HCT116 (cell line): ENCODE measurements around the gene TYK2. TPM values are rescaled to one million over a fixed set of nuclear protein-coding genes. Genes with fewer than 3 reads are reported as not detected.

Source experiments
- ATAC-seq: fragments of 200-7000 bp; cut with Tn5 transposase; 2 replicates; pipeline ENCODE4 v1.9.1; 2020; ENCODE audit warnings: mild to moderate bottlenecking, moderate library complexity
- BruUV-seq: library from RNA; stranded (reverse); fragments of 400-500 nt; replicated peaks from 2 replicates; lab custom pipeline; 2021; lab: Mats Ljungman, UMichigan
- CTCF ChIA-PET: fragments of 300-600 bp; sonication (Branson Sonifier 250); formaldehyde crosslinking; loops from one replicate; lab custom pipeline; 2021; ENCODE audit warnings: antibody characterized with exemption; lab: Charles Lee
- POLR2A ChIA-PET: fragments of 300-600, 350-600 bp; sonication (Branson Sonifier 250); formaldehyde crosslinking; loops from one replicate; lab custom pipeline; 2021; ENCODE audit warnings: antibody characterized with exemption; lab: Charles Lee
- RAD21 ChIA-PET, 2 experiments: fragments of 300-600 bp; sonication (Branson Sonifier 250); formaldehyde crosslinking; loops; one replicate each; lab custom pipeline; 2023; ENCODE audit warnings: low total read pairs in 2 of 2; ENCODE audit not compliant: uncharacterized antibody in 2 of 2, unreplicated experiment in 2 of 2, low non-redundant PET in 1 of 2; lab: Charles Lee
- DNase-seq: peaks from one replicate; pipeline ENCODE4 v3.0.0-alpha.2; 2010; ENCODE audit warnings: low read depth, low spot score
- H2AFZ ChIP-seq: fragments of 200-600 bp; shearing (Covaris generic), sonication (generic); 2 replicates; pipeline ENCODE4 v1.6.1; 2017; ENCODE audit warnings: low read depth, mixed run types, mixed read lengths, antibody characterized with exemption, low read length; ENCODE audit not compliant: poor library complexity, severe bottlenecking
- H3K27ac ChIP-seq: 2 replicates; pipeline ENCODE4 v1.5.1; 2012; ENCODE audit warnings: low read depth, low read length
- H3K27me3 ChIP-seq: fragments of 200-600 bp; sonication (generic); 2 replicates; pipeline ENCODE4 v1.6.1; 2016; ENCODE audit warnings: mixed run types, low read length, mixed read lengths; ENCODE audit not compliant: insufficient read depth
- H3K36me3 ChIP-seq, 2 experiments: fragments of 200-500 bp in 1 of 2; fragments of 200-600 bp in 1 of 2; sonication (Bioruptor generic) in 1 of 2; sonication (generic) in 1 of 2; 2 replicates each; pipeline versions ENCODE4 v1.5.1 to v1.6.1; 2014 to 2016; ENCODE audit warnings: low read length in 2 of 2, inconsistent platforms in 1 of 2, mixed read lengths in 1 of 2, mixed run types in 1 of 2; ENCODE audit not compliant: insufficient read depth in 2 of 2, control insufficient read depth in 1 of 2
- H3K4me1 ChIP-seq, 2 experiments: fragments of 200-600 bp in 1 of 2; sonication (generic) in 1 of 2; 2 replicates each; pipeline versions ENCODE4 v1.5.1 to v1.6.1; 2012 to 2017; ENCODE audit warnings: low read length in 2 of 2, inconsistent platforms in 1 of 2, mild to moderate bottlenecking in 1 of 2, mixed read lengths in 1 of 2, mixed run types in 1 of 2, moderate library complexity in 1 of 2; ENCODE audit not compliant: insufficient read depth in 2 of 2, control insufficient read depth in 1 of 2
- H3K4me2 ChIP-seq: fragments of 200-600 bp; sonication (generic); 2 replicates; pipeline ENCODE4 v1.6.1; 2017; ENCODE audit warnings: mixed run types, low read length, mixed read lengths
- H3K4me3 ChIP-seq, 2 experiments: fragments of 200-600 bp in 1 of 2; sonication (generic) in 1 of 2; replicated peaks in 1 of 2; 2 replicates each; pipeline ENCODE4 v1.5.1; 2011 to 2016; ENCODE audit warnings: low read length in 2 of 2, control low read depth in 1 of 2, low read depth in 1 of 2, mild to moderate bottlenecking in 1 of 2, mixed read lengths in 1 of 2, mixed run types in 1 of 2
- H3K79me2 ChIP-seq: fragments of 200-600 bp; sonication (generic); 2 replicates; pipeline ENCODE4 v1.6.1; 2017; ENCODE audit warnings: mild to moderate bottlenecking, mixed run types, low read length, moderate library complexity, mixed read lengths; ENCODE audit not compliant: insufficient read depth
- H3K9ac ChIP-seq: fragments of 200-600 bp; sonication (generic); 2 replicates; pipeline ENCODE4 v1.6.1; 2016; ENCODE audit warnings: low read length, mixed read lengths
- H3K9me2 ChIP-seq: fragments of 200-600 bp; sonication (generic), shearing (Covaris generic); 2 replicates; pipeline ENCODE4 v1.6.1; 2017; ENCODE audit warnings: mixed run types, mild to moderate bottlenecking, moderate library complexity; ENCODE audit not compliant: insufficient read depth
- H3K9me3 ChIP-seq, 2 experiments: fragments of 200-500 bp in 1 of 2; fragments of 200-600 bp in 1 of 2; sonication (Bioruptor generic) in 1 of 2; sonication (generic) in 1 of 2; 2 replicates each; pipeline ENCODE4 v1.6.1; 2014 to 2017; ENCODE audit warnings: low read length in 2 of 2, mixed read lengths in 2 of 2, inconsistent platforms in 1 of 2, low read depth in 1 of 2, mild to moderate bottlenecking in 1 of 2, mixed run types in 1 of 2, moderate library complexity in 1 of 2; ENCODE audit not compliant: control insufficient read depth in 1 of 2, insufficient read depth in 1 of 2
- H4K20me1 ChIP-seq: fragments of 200-600 bp; sonication (generic), shearing (Covaris generic); 2 replicates; pipeline ENCODE4 v1.6.1; 2017; ENCODE audit warnings: mixed run types, mild to moderate bottlenecking, moderate library complexity; ENCODE audit not compliant: insufficient read depth
- ATF3 ChIP-seq: IDR thresholded peaks from 2 replicates; pipeline ENCODE4 v1.6.1; 2012
- CBX3 ChIP-seq: IDR thresholded peaks from 2 replicates; pipeline ENCODE4 v1.6.1; 2012; ENCODE audit warnings: low read depth
- CEBPB ChIP-seq: IDR thresholded peaks from 2 replicates; pipeline ENCODE4 v1.6.1; 2012; ENCODE audit warnings: low read depth
- EGR1 ChIP-seq: IDR thresholded peaks from 2 replicates; pipeline ENCODE4 v1.6.1; 2012; ENCODE audit warnings: low read depth
- EZH2 ChIP-seq: fragments of 200-600 bp; sonication (generic); IDR thresholded peaks from 2 replicates; pipeline ENCODE4 v1.6.1; 2017; ENCODE audit warnings: antibody characterized with exemption, mixed run types
- EZH2phosphoT487 ChIP-seq: fragments of 200-600 bp; IDR thresholded peaks from 2 replicates; pipeline ENCODE4 v1.6.1; 2018; ENCODE audit warnings: antibody characterized with exemption, borderline replicate concordance
- FOSL1 ChIP-seq: IDR thresholded peaks from 2 replicates; pipeline ENCODE4 v1.6.1; 2012; ENCODE audit warnings: low read depth
- JUND ChIP-seq: IDR thresholded peaks from 2 replicates; pipeline ENCODE4 v1.6.1; 2012
- MAX ChIP-seq: IDR thresholded peaks from 2 replicates; pipeline ENCODE4 v1.6.1; 2012
- RAD21 ChIP-seq: IDR thresholded peaks from 2 replicates; pipeline ENCODE4 v1.6.1; 2012; ENCODE audit warnings: low read depth, mild to moderate bottlenecking
- SIN3A ChIP-seq: IDR thresholded peaks from 2 replicates; pipeline ENCODE4 v1.6.1; 2012; ENCODE audit warnings: low read depth
- SP1 ChIP-seq: IDR thresholded peaks from 2 replicates; pipeline ENCODE4 v1.6.1; 2012; ENCODE audit warnings: low read depth
- ZBTB33 ChIP-seq: IDR thresholded peaks from 2 replicates; pipeline ENCODE4 v1.6.1; 2011; ENCODE audit warnings: mild to moderate bottlenecking, low read length, moderate library complexity; ENCODE audit not compliant: insufficient replicate concordance; ENCODE audit errors: extremely low read depth
- ZNF274 ChIP-seq: fragments of 200-500 bp; sonication (Bioruptor generic); IDR thresholded peaks from 2 replicates; pipeline ENCODE4 v1.6.1; 2014; ENCODE audit warnings: mild to moderate bottlenecking, low read depth, low read length, inconsistent platforms
- intact Hi-C: fragments of 100-400 bp; cut with micrococcal nuclease; formaldehyde crosslinking; loops from 2 replicates; pipeline ENCODE4 v1.10.0; 2022
- total RNA-seq: library from RNA; stranded (reverse); gene quantifications from one replicate; pipeline ENCODE4 v1.2.1, GENCODE V29; 2021; ENCODE audit not compliant: unreplicated experiment

The TYK2 gene
- total RNA-seq, 1 experiment from 2014 or later = 110 TPM

GRCh38 chr19:10321874-10322835, 58.2 kb downstream of the TYK2 start:
- intact Hi-C loops = no loop called here
- Histone ChIP-seq H3K4me2 (no peak overlapping the region), H3K27me3 (no peaks in the 10 kb centered on the region), H4K20me1 (no peaks in the 10 kb centered on the region), H3K27ac (no peak overlapping the region), H3K9me3 (no peaks in the 10 kb centered on the region), H3K4me3 (no peak overlapping the region), H2AFZ (no peak overlapping the region), H3K4me1 (no peaks in the 10 kb centered on the region), H3K36me3 (peaks cover 23 to 30% of the 10 kb centered on the region in 2 experiments; a peak in 3 of 4 replicates), H3K9ac (no peak overlapping the region), H3K79me2 (no peaks in the 10 kb centered on the region; the same call in 1 of the 2 replicates), H3K9me2 (no peaks in the 10 kb centered on the region)
- BruUV-seq = no TSS peak
- TF ChIP-seq RAD21 (no peak), SIN3A (no peak), MAX (no peak), EGR1 (no peak), CEBPB (no peak), JUND (no peak), EZH2phosphoT487 (no peak)
- DNase-seq (no peak), ATAC-seq (no peak)
- ChIA-PET POLR2A (no interaction called here), RAD21 (no interaction called here), CTCF (no interaction called here)

GRCh38 chr19:10321417-10321797, 59.0 kb downstream of the TYK2 start:
- no peaks in the 10 kb centered on the region for H3K9me3 ChIP-seq
- DNase-seq (no peak), ATAC-seq (no peak)
- H3K9me2 ChIP-seq = no peaks in the 10 kb centered on the region
- POLR2A ChIA-PET = no interaction called here
- no TSS peak for BruUV-seq
- H2AFZ ChIP-seq = no peak overlapping the region
- peaks cover 0 to 4% of the 10 kb centered on the region in 2 experiments; a peak in 2 of 4 replicates for H3K4me1 ChIP-seq
- TF ChIP-seq JUND (no peak), FOSL1 (no peak), EZH2 (no peak), ZBTB33 (no peak), EZH2phosphoT487 (no peak), SP1 (no peak), ATF3 (no peak), CBX3 (no peak), EGR1 (no peak), ZNF274 (no peak)
- peaks cover 20 to 30% of the 10 kb centered on the region in 2 experiments; a peak in 3 of 4 replicates for H3K36me3 ChIP-seq
- H4K20me1 ChIP-seq = no peaks in the 10 kb centered on the region
- H3K9ac ChIP-seq = no peak overlapping the region
- intact Hi-C loops = no loop called here
- H3K4me3 ChIP-seq = no peak overlapping the region
- no peaks in the 10 kb centered on the region for H3K27me3 ChIP-seq
- H3K27ac ChIP-seq = no peak overlapping the region
- CTCF ChIA-PET = no interaction called here
- H3K4me2 ChIP-seq = no peak overlapping the region
- RAD21 ChIA-PET = no interaction called here
- no peaks in the 10 kb centered on the region; the same call in 1 of the 2 replicates for H3K79me2 ChIP-seq
